HG02759 (cell line): ENCODE measurements around the gene NOTCH1.

Experiments
- ATAC-seq: cut with Tn5 transposase; IDR thresholded peaks from one replicate; pipeline ENCODE4 v1.9.1; 2021; ENCODE audit warnings: mild to moderate bottlenecking, moderate library complexity; ENCODE audit not compliant: unreplicated experiment

Gene NOTCH1

GRCh38 chr9:136549010-136549980, 3.4 kb upstream of the NOTCH1 start:
- no peak for ATAC-seq

- no peak for ATAC-seq
Observed at GRCh38 chr9:136547508-136548215, 1.8 kb upstream of the NOTCH1 start.

GRCh38 chr9:136546697-136547501, 1.1 kb upstream of the NOTCH1 start:
- no peak for ATAC-seq

- no peak for ATAC-seq
Observed at GRCh38 chr9:136545692-136545964, 220 bp downstream of the NOTCH1 start.

- ATAC-seq, result peak; percentile 18
Observed at GRCh38 chr9:136544964-136545691, 720 bp downstream of the NOTCH1 start.

GRCh38 chr9:136544548-136544963, 1.3 kb downstream of the NOTCH1 start:
- no peak for ATAC-seq

- ATAC-seq, result no peak
Observed at GRCh38 chr9:136543830-136544547, 1.9 kb downstream of the NOTCH1 start.

GRCh38 chr9:136543280-136543679, 2.6 kb downstream of the NOTCH1 start:
- ATAC-seq, result no peak

GRCh38 chr9:136542241-136543040, 3.4 kb downstream of the NOTCH1 start:
- no peak for ATAC-seq

- no peak for ATAC-seq
Observed at GRCh38 chr9:136541709-136542108, 4.1 kb downstream of the NOTCH1 start.

GRCh38 chr9:136541179-136541578, 4.7 kb downstream of the NOTCH1 start:
- no peak for ATAC-seq

GRCh38 chr9:136539427-136540421, 6.1 kb downstream of the NOTCH1 start:
- peak; percentile 47 for ATAC-seq

- no peak for ATAC-seq
Observed at GRCh38 chr9:136538599-136539426, 7.0 kb downstream of the NOTCH1 start.

- no peak for ATAC-seq
Observed at GRCh38 chr9:136537896-136538598, 7.8 kb downstream of the NOTCH1 start.

- no peak for ATAC-seq
Observed at GRCh38 chr9:136537411-136537810, 8.4 kb downstream of the NOTCH1 start.

- ATAC-seq, result no peak
Observed at GRCh38 chr9:136536721-136537241, 9.1 kb downstream of the NOTCH1 start.
